GM23338 (cell line): ENCODE results near the gene TARS2. TPM values are rescaled to one million over a fixed set of nuclear protein-coding genes. Genes with fewer than 3 reads are reported as not detected.

Source experiments
- ATAC-seq: fragments of 200-7000 bp; cut with Tn5 transposase; 3 replicates; pipeline ENCODE4 v1.9.1; 2020
- DNase-seq: peaks from one replicate; pipeline ENCODE4 v3.0.0-alpha.2; 2015; ENCODE audit warnings: low spot score
- H2AFZ ChIP-seq: fragments of 200-600 bp; sonication (generic); 2 replicates; pipeline ENCODE4 v1.8.0; 2016; ENCODE audit warnings: antibody characterized with exemption, mild to moderate bottlenecking, moderate library complexity
- H3F3A ChIP-seq: fragments of 200-600 bp; sonication (generic); replicated peaks from 2 replicates; pipeline ENCODE4 v1.8.0; 2017; ENCODE audit warnings: antibody characterized with exemption, mixed run types, low read depth
- H3K27ac ChIP-seq: fragments of 200-600 bp; sonication (generic); 2 replicates; pipeline ENCODE4 v1.6.1; 2016; ENCODE audit warnings: low read depth
- H3K27me3 ChIP-seq: fragments of 200-600 bp; sonication (generic); 2 replicates; pipeline ENCODE4 v1.8.0; 2016; ENCODE audit warnings: mild to moderate bottlenecking, mixed run types, moderate library complexity; ENCODE audit not compliant: insufficient read depth
- H3K36me3 ChIP-seq: fragments of 200-600 bp; sonication (generic); 2 replicates; pipeline ENCODE4 v1.8.0; 2016; ENCODE audit warnings: mild to moderate bottlenecking; ENCODE audit not compliant: insufficient read depth
- H3K4me1 ChIP-seq: fragments of 200-600 bp; sonication (generic); 2 replicates; pipeline ENCODE4 v1.8.0; 2016; ENCODE audit warnings: mild to moderate bottlenecking, moderate library complexity; ENCODE audit not compliant: insufficient read depth
- H3K4me2 ChIP-seq: fragments of 200-600 bp; sonication (generic); 2 replicates; pipeline ENCODE4 v1.7.1; 2017; ENCODE audit warnings: mixed run types
- H3K4me3 ChIP-seq: fragments of 200-600 bp; sonication (generic); 2 replicates; pipeline ENCODE4 v1.6.1; 2016; ENCODE audit warnings: mixed run types
- H3K79me2 ChIP-seq: fragments of 200-600 bp; sonication (generic); replicated peaks from 2 replicates; pipeline ENCODE4 v1.8.0; 2017; ENCODE audit warnings: mild to moderate bottlenecking; ENCODE audit not compliant: insufficient read depth
- H3K9me2 ChIP-seq: fragments of 200-600 bp; sonication (generic); 2 replicates; pipeline ENCODE4 v1.8.0; 2017; ENCODE audit not compliant: insufficient read depth
- H4K20me1 ChIP-seq: fragments of 200-600 bp; sonication (generic); replicated peaks from 2 replicates; pipeline ENCODE4 v1.8.0; 2017; ENCODE audit warnings: mild to moderate bottlenecking; ENCODE audit not compliant: insufficient read depth
- H3K27ac Mint-ChIP-seq: 2 replicates; pipeline ENCODE4 v1.8.0; 2020; ENCODE audit warnings: inconsistent platforms, mild to moderate bottlenecking, moderate library complexity, mixed read lengths
- H3K27me3 Mint-ChIP-seq: 3 replicates; pipeline ENCODE4 v1.8.0; 2022; ENCODE audit warnings: low read depth, mild to moderate bottlenecking, moderate library complexity, mixed read lengths, inconsistent platforms; ENCODE audit not compliant: insufficient read depth, poor library complexity
- H3K36me3 Mint-ChIP-seq: 3 replicates; pipeline ENCODE4 v1.8.0; 2021; ENCODE audit warnings: low read depth, mild to moderate bottlenecking, inconsistent platforms, moderate library complexity, mixed read lengths
- H3K4me1 Mint-ChIP-seq: 3 replicates; pipeline ENCODE4 v1.8.0; 2020; ENCODE audit warnings: mild to moderate bottlenecking, inconsistent platforms, mixed read lengths
- H3K4me3 Mint-ChIP-seq: 3 replicates; pipeline ENCODE4 v1.8.0; 2021; ENCODE audit warnings: moderate library complexity, mild to moderate bottlenecking, inconsistent platforms, mixed read lengths
- H3K9me3 Mint-ChIP-seq: 3 replicates; pipeline ENCODE4 v1.8.0; 2020; ENCODE audit warnings: moderate library complexity, mild to moderate bottlenecking, inconsistent platforms, mixed read lengths
- CREB1 ChIP-seq: fragments of 250-450 bp; sonication (Bioruptor Pico); IDR thresholded peaks from 2 replicates; pipeline ENCODE4 v1.5.0; 2020; ENCODE audit warnings: low read depth, mild to moderate bottlenecking, moderate library complexity
- EZH2 ChIP-seq: fragments of 200-600 bp; sonication (generic); IDR thresholded peaks from one replicate; pipeline ENCODE4 v1.8.0; 2017; ENCODE audit warnings: antibody characterized with exemption, mild to moderate bottlenecking, low read depth; ENCODE audit not compliant: unreplicated experiment
- POLR2AphosphoS5 ChIP-seq: IDR thresholded peaks from 2 replicates; pipeline ENCODE4 v1.6.1; 2016; ENCODE audit warnings: antibody characterized with exemption, low read depth
- STAT1 ChIP-seq: IDR thresholded peaks from one replicate; pipeline ENCODE4 v1.6.1; 2016; ENCODE audit warnings: antibody characterized with exemption; ENCODE audit not compliant: unreplicated experiment
- ZNF114 ChIP-seq: fragments of 250-450 bp; sonication (Bioruptor Pico); IDR thresholded peaks from 2 replicates; pipeline ENCODE4 v1.5.0; 2020; ENCODE audit warnings: mild to moderate bottlenecking, moderate library complexity
- ZNF331 ChIP-seq: fragments of 250-450 bp; sonication (Bioruptor Pico); IDR thresholded peaks from 2 replicates; pipeline ENCODE4 v1.5.0; 2020; ENCODE audit warnings: low read depth, mild to moderate bottlenecking, moderate library complexity
- polyA plus RNA-seq: library from polyadenylated mRNA; unstranded; fragments of >200 nt; fragmentation: Nextera tagmentation; extraction: Ambion mirVana; gene quantifications from 2 replicates; pipeline ENCODE4 v1.2.1, GENCODE V29; 2016
- total RNA-seq: library from RNA; depleted of rRNA; stranded (reverse); fragments of >200 nt; shearing (Covaris generic); gene quantifications from 2 replicates; pipeline ENCODE4 v1.2.3, GENCODE V29; 2014
- TF ChIP-seq, protein P1 (sequence below): IDR thresholded peaks from one replicate; pipeline ENCODE4 v1.6.1; 2018; ENCODE audit warnings: antibody characterized with exemption; ENCODE audit not compliant: unreplicated experiment
- TF ChIP-seq, protein P2 (sequence below), 2 experiments: fragments of 200-600 bp in 1 of 2; sonication (generic) in 1 of 2; conservative IDR thresholded peaks; 2 replicates each; pipeline versions ENCODE4 v1.5.1 to v1.6.1; 2016 to 2017; ENCODE audit warnings: antibody characterized with exemption in 2 of 2, low read depth in 2 of 2, mild to moderate bottlenecking in 2 of 2, moderate library complexity in 1 of 2
- TF ChIP-seq, protein P3 (sequence below): IDR thresholded peaks from 2 replicates; pipeline ENCODE4 v1.6.1; 2016; ENCODE audit warnings: antibody characterized with exemption

The TARS2 gene
- total and polyA plus RNA-seq, 2 experiments from 2014 or later, result 19.5 to 28.4 TPM

DNA sequence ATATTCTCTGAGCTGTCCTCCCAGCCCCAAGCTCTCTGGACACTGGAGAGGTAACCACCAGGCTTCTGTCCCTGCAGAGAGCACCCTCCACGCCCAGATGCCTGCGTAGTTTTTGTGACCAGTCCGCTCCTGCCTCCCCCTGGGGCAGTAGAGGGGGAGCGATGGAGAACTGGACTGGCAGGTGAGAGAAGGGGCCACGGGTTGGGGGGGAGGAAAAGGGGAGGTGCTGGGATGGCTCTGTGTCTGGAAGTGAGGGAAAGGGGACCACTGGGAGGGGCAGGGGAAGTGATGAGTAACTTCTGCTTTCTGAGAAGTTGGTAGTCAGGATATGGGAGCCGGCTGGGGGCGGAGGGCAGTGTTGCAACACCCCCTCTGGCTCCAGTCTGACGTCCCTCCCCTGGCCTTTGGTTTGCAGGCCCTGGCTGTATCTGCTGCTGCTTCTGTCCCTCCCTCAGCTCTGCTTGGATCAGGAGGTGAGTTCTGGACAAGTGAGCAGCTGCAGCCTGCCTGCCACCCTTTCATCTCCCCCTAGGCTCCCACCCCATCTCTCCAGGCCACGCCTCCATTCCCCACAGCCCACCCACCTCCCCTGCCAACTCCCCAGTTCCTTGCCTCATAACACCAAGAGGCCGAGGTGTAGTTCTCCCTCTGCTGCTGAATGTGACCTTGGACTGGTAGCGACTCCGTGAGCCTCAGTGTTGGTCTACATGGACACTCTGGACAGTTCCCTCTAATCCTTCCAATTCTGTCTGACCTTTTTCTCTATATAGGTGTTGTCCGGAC, 65.1 kb downstream of the TARS2 start:
- DNase-seq (no peak), ATAC-seq (no peak)
- no peak for TF ChIP-seq POLR2AphosphoS5
- TF ChIP-seq, protein P1, sequence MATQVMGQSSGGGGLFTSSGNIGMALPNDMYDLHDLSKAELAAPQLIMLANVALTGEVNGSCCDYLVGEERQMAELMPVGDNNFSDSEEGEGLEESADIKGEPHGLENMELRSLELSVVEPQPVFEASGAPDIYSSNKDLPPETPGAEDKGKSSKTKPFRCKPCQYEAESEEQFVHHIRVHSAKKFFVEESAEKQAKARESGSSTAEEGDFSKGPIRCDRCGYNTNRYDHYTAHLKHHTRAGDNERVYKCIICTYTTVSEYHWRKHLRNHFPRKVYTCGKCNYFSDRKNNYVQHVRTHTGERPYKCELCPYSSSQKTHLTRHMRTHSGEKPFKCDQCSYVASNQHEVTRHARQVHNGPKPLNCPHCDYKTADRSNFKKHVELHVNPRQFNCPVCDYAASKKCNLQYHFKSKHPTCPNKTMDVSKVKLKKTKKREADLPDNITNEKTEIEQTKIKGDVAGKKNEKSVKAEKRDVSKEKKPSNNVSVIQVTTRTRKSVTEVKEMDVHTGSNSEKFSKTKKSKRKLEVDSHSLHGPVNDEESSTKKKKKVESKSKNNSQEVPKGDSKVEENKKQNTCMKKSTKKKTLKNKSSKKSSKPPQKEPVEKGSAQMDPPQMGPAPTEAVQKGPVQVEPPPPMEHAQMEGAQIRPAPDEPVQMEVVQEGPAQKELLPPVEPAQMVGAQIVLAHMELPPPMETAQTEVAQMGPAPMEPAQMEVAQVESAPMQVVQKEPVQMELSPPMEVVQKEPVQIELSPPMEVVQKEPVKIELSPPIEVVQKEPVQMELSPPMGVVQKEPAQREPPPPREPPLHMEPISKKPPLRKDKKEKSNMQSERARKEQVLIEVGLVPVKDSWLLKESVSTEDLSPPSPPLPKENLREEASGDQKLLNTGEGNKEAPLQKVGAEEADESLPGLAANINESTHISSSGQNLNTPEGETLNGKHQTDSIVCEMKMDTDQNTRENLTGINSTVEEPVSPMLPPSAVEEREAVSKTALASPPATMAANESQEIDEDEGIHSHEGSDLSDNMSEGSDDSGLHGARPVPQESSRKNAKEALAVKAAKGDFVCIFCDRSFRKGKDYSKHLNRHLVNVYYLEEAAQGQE, result no peak
- TF ChIP-seq EZH2, result no peak
- TF ChIP-seq, protein P2, sequence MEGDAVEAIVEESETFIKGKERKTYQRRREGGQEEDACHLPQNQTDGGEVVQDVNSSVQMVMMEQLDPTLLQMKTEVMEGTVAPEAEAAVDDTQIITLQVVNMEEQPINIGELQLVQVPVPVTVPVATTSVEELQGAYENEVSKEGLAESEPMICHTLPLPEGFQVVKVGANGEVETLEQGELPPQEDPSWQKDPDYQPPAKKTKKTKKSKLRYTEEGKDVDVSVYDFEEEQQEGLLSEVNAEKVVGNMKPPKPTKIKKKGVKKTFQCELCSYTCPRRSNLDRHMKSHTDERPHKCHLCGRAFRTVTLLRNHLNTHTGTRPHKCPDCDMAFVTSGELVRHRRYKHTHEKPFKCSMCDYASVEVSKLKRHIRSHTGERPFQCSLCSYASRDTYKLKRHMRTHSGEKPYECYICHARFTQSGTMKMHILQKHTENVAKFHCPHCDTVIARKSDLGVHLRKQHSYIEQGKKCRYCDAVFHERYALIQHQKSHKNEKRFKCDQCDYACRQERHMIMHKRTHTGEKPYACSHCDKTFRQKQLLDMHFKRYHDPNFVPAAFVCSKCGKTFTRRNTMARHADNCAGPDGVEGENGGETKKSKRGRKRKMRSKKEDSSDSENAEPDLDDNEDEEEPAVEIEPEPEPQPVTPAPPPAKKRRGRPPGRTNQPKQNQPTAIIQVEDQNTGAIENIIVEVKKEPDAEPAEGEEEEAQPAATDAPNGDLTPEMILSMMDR (conservative IDR thresholded peaks at IDR 0.05; ENCODE audit: low read depth in 2 of 2), result no peak
- no peak for TF ChIP-seq ZNF114
- TF ChIP-seq STAT1, result no peak
- no peak for TF ChIP-seq ZNF331 (CRISPR knock-in tag)
- TF ChIP-seq, protein P3, sequence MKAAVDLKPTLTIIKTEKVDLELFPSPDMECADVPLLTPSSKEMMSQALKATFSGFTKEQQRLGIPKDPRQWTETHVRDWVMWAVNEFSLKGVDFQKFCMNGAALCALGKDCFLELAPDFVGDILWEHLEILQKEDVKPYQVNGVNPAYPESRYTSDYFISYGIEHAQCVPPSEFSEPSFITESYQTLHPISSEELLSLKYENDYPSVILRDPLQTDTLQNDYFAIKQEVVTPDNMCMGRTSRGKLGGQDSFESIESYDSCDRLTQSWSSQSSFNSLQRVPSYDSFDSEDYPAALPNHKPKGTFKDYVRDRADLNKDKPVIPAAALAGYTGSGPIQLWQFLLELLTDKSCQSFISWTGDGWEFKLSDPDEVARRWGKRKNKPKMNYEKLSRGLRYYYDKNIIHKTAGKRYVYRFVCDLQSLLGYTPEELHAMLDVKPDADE, result no peak
- TF ChIP-seq CREB1 (CRISPR knock-in tag), result no peak
- Histone ChIP-seq H3K27me3 (peaks cover 22% of the 10 kb centered on the region), H3K79me2 (no peaks in the 10 kb centered on the region), H3K27ac (no peak overlapping the region), H2AFZ (no peak overlapping the region), H3K9me2 (no peaks in the 10 kb centered on the region), H3F3A (peaks cover 4% of the 10 kb centered on the region), H3K4me3 (no peak overlapping the region), H3K36me3 (no peaks in the 10 kb centered on the region), H3K4me2 (no peak overlapping the region; the same call in 1 of the 2 replicates), H4K20me1 (no peaks in the 10 kb centered on the region), H3K4me1 (peaks cover 15% of the 10 kb centered on the region; the same call in 1 of the 2 replicates)
- Mint-ChIP-seq H3K9me3 (no peaks in the 10 kb centered on the region), H3K4me3 (no peak overlapping the region; the same call in 2 of the 3 replicates), H3K27me3 (peaks cover 21% of the 10 kb centered on the region), H3K36me3 (no peaks in the 10 kb centered on the region; the same call in 2 of the 3 replicates), H3K4me1 (peaks cover 37% of the 10 kb centered on the region), H3K27ac (no peak overlapping the region)
